ENCODE measurements around the gene TBC1D5. TPM values are rescaled to one million over a fixed set of nuclear protein-coding genes. Genes with fewer than 3 reads are reported as not detected.

TBC1D5 gene
- total and polyA plus RNA-seq, 2 of the 4 experiments (the other 2 are of a cell fraction) = 16.4 to 57.0 TPM

- H2BK120ac ChIP-seq (ENCODE audit: low read depth, low read length) = no peak overlapping the region
- TF ChIP-seq USF2 (IDR thresholded peaks at IDR 0.05; ENCODE audit: low read depth, low read length) = no peak
- TF ChIP-seq CEBPB (IDR thresholded peaks at IDR 0.05; ENCODE audit: low read depth, low read length) = no peak
- no peak for TF ChIP-seq ELK1 (IDR thresholded peaks at IDR 0.05; ENCODE audit: borderline replicate concordance, low read depth, low read length)
- no peak for TF ChIP-seq SMC3 (IDR thresholded peaks at IDR 0.05; ENCODE audit: low read depth, low read length)
- no peak for TF ChIP-seq BHLHE40 (IDR thresholded peaks at IDR 0.05; ENCODE audit: low read depth, low read length)
- no peak for TF ChIP-seq RAD21 (IDR thresholded peaks at IDR 0.05; ENCODE audit: low read length)
- no peak for TF ChIP-seq CTCF (conservative IDR thresholded peaks at IDR 0.05; ENCODE audit: low read depth, low read length)
- no peak for TF ChIP-seq CHD1 (IDR thresholded peaks at IDR 0.05; ENCODE audit: low read depth, low read length)
- no peak for TF ChIP-seq FOS (IDR thresholded peaks at IDR 0.05; ENCODE audit: low read depth, low read length)
- TF ChIP-seq POLR2A (IDR thresholded peaks at IDR 0.05; ENCODE audit: low read depth, low read length) = no peak
- TF ChIP-seq RCOR1 (IDR thresholded peaks at IDR 0.05; ENCODE audit: insufficient replicate concordance, low read length) = no peak
- TF ChIP-seq MXI1 (IDR thresholded peaks at IDR 0.05; ENCODE audit: borderline replicate concordance, low read depth, low read length) = no peak
- no peak for TF ChIP-seq RFX5 (IDR thresholded peaks at IDR 0.05; ENCODE audit: low read depth, low read length)
- ChIA-PET CTCF (interaction anchor here (0.9 kb wide), 1 partner anchor 47 kb away, joined by 3 read pairs; no protein-coding TSS in a partner anchor), POLR2A (ENCODE audit: unreplicated experiment) (no interaction called here)
- no peaks in the 10 kb centered on the region for H3K27me3 ChIP-seq (ENCODE audit: control insufficient read depth, insufficient read depth, low read length)
- H3K4me3 ChIP-seq (ENCODE audit: insufficient read depth, low read depth, low read length) = no peak overlapping the region
- no peak overlapping the region for H3K4ac ChIP-seq (ENCODE audit: low read depth, low read length)
- ATAC-seq (ENCODE audit: low read depth) (no peak), DNase-seq (no peak)
- H2BK5ac ChIP-seq (ENCODE audit: low read depth, low read length, poor library complexity, severe bottlenecking) = no peak overlapping the region
- H2BK20ac ChIP-seq (ENCODE audit: low read depth, low read length) = no peak overlapping the region
- no peaks in the 10 kb centered on the region for H3K9me1 ChIP-seq (ENCODE audit: insufficient read depth, low read length)
- no peak overlapping the region for H3K23ac ChIP-seq (ENCODE audit: low read depth, low read length)
- in situ Hi-C loops (cut with MboI; ENCODE audit: low sequenced_read_pairs) (no loop called here), dilution Hi-C loops (cut with HindIII; ENCODE audit: low sequenced_read_pairs, unreplicated experiment) (no loop called here), intact Hi-C loops (cut with micrococcal nuclease) (loop anchor here (5.0 kb wide), 1 partner anchor 41 kb away; no protein-coding TSS in a partner anchor)
- H3K4me1 ChIP-seq (ENCODE audit: control insufficient read depth, insufficient read depth, low read length) = no peaks in the 10 kb centered on the region
- H4K8ac ChIP-seq (ENCODE audit: low read depth in 2 of 2, low read length in 2 of 2) = no peak overlapping the region
- no peak overlapping the region for H3K18ac ChIP-seq (ENCODE audit: low read depth, low read length)
- no peak overlapping the region for H3K27ac ChIP-seq (ENCODE audit: insufficient read depth, low read length)
- H3K9ac ChIP-seq (ENCODE audit: low read depth, low read length) = no peak overlapping the region
- no peaks in the 10 kb centered on the region for H3K36me3 ChIP-seq (ENCODE audit: control insufficient read depth, insufficient read depth, low read length)
- no peak overlapping the region for H3K56ac ChIP-seq (ENCODE audit: extremely low read depth, insufficient read depth, low read length)
- H3K14ac ChIP-seq (replicated peaks; ENCODE audit: low read depth, low read length) = no peak overlapping the region
- no peak overlapping the region for H2AK5ac ChIP-seq (ENCODE audit: low read depth, low read length)
- H3K9me3 ChIP-seq (ENCODE audit: control insufficient read depth, insufficient read depth, low read length) = no peaks in the 10 kb centered on the region
- H2BK15ac ChIP-seq (ENCODE audit: low read depth, low read length) = no peak overlapping the region
- H3K79me1 ChIP-seq (ENCODE audit: low read depth in 1 of 2, low read length in 2 of 2) = no peaks in the 10 kb centered on the region; a peak in 1 of 4 replicates
- H3K4me2 ChIP-seq (ENCODE audit: low read depth, low read length) = no peak overlapping the region
- no TSS peak for BruUV-seq (replicated peaks)
- H4K20me1 ChIP-seq (ENCODE audit: insufficient read depth, low read length) = no peaks in the 10 kb centered on the region
- no CpG with 5 or more reads among the region's 3 CpGs for WGBS, 2 experiments (ENCODE audit: extremely low coverage in 2 of 2, insufficient read length in 1 of 2)
- H4K91ac ChIP-seq (ENCODE audit: insufficient read depth, low read depth, low read length) = no peak overlapping the region
- no peak overlapping the region for H2AFZ ChIP-seq (replicated peaks; ENCODE audit: low read length, poor library complexity)
- no peak overlapping the region for H4K5ac ChIP-seq (ENCODE audit: low read depth, low read length)
- H2AK9ac ChIP-seq (replicated peaks; ENCODE audit: low read depth, low read length, poor library complexity) = no peak overlapping the region
Measured at GRCh38 chr3:17558565-17558964, 183.9 kb downstream of the TBC1D5 start.

Measured in IMR-90 (cell line).